IMR-90 (cell line): ENCODE results near the gene ZNF138. TPM values are rescaled to one million over a fixed set of nuclear protein-coding genes. Genes with fewer than 3 reads are reported as not detected.

Experiments
- ATAC-seq: fragments of 200-7000 bp; cut with Tn5 transposase; 2 replicates; pipeline ENCODE4 v1.9.1; 2020; ENCODE audit warnings: low read depth, mild to moderate bottlenecking, moderate library complexity
- BruUV-seq: library from RNA; stranded (reverse); fragments of 400-500 nt; replicated peaks from 2 replicates; lab custom pipeline; 2021; lab: Mats Ljungman, UMichigan
- CTCF ChIA-PET: fragments of 300-600 bp; formaldehyde crosslinking; extraction: SDS; loops from one replicate; lab custom pipeline; 2021; ENCODE audit warnings: antibody characterized with exemption; lab: Yijun Ruan, JAX
- POLR2A ChIA-PET: fragments of 300-600 bp; sonication (Branson Sonifier 250); formaldehyde crosslinking; loops from one replicate; lab custom pipeline; 2022; ENCODE audit warnings: antibody characterized with exemption; ENCODE audit not compliant: unreplicated experiment; lab: Charles Lee
- DNase-seq: peaks from one replicate; pipeline ENCODE4 v3.0.0; 2013
- H2AFZ ChIP-seq: replicated peaks from 2 replicates; pipeline ENCODE3; 2013; ENCODE audit warnings: low read length, mild to moderate bottlenecking; ENCODE audit not compliant: poor library complexity
- H2AK5ac ChIP-seq: 2 replicates; pipeline ENCODE4 v1.6.1; 2013; ENCODE audit warnings: low read depth, low read length, inconsistent platforms
- H2AK9ac ChIP-seq: replicated peaks from 2 replicates; pipeline ENCODE3; 2013; ENCODE audit warnings: mild to moderate bottlenecking, low read depth, low read length, moderate library complexity; ENCODE audit not compliant: poor library complexity
- H2BK120ac ChIP-seq: 2 replicates; pipeline ENCODE4 v1.6.1; 2013; ENCODE audit warnings: low read depth, low read length, inconsistent platforms
- H2BK15ac ChIP-seq: 3 replicates; pipeline ENCODE4 v1.6.1; 2013; ENCODE audit warnings: low read depth, low read length, inconsistent platforms
- H2BK20ac ChIP-seq: 2 replicates; pipeline ENCODE4 v1.6.1; 2013; ENCODE audit warnings: low read depth, mild to moderate bottlenecking, inconsistent platforms, low read length, moderate library complexity
- H2BK5ac ChIP-seq: 2 replicates; pipeline ENCODE4 v1.6.1; 2013; ENCODE audit warnings: mild to moderate bottlenecking, low read depth, low read length, inconsistent platforms; ENCODE audit not compliant: poor library complexity, severe bottlenecking
- H3K14ac ChIP-seq: replicated peaks from 2 replicates; pipeline ENCODE4 v1.6.1; 2013; ENCODE audit warnings: low read depth, low read length, inconsistent platforms
- H3K18ac ChIP-seq: 2 replicates; pipeline ENCODE4 v1.6.1; 2013; ENCODE audit warnings: low read depth, low read length, control low read depth
- H3K23ac ChIP-seq: 2 replicates; pipeline ENCODE4 v1.6.1; 2013; ENCODE audit warnings: low read depth, low read length, inconsistent platforms
- H3K27ac ChIP-seq: 2 replicates; pipeline ENCODE4 v1.5.1; 2013; ENCODE audit warnings: mild to moderate bottlenecking, control low read depth, low read length; ENCODE audit not compliant: insufficient read depth
- H3K27me3 ChIP-seq: 2 replicates; pipeline ENCODE4 v1.6.1; 2013; ENCODE audit warnings: low read length; ENCODE audit not compliant: control insufficient read depth, insufficient read depth
- H3K36me3 ChIP-seq: 2 replicates; pipeline ENCODE4 v1.6.1; 2013; ENCODE audit warnings: low read length, mixed read lengths; ENCODE audit not compliant: control insufficient read depth, insufficient read depth
- H3K4ac ChIP-seq: 2 replicates; pipeline ENCODE4 v1.6.1; 2013; ENCODE audit warnings: low read depth, low read length, inconsistent platforms
- H3K4me1 ChIP-seq: 2 replicates; pipeline ENCODE4 v1.6.1; 2013; ENCODE audit warnings: low read length, mixed read lengths; ENCODE audit not compliant: control insufficient read depth, insufficient read depth
- H3K4me2 ChIP-seq: 2 replicates; pipeline ENCODE4 v1.6.1; 2013; ENCODE audit warnings: low read depth, mild to moderate bottlenecking, control low read depth, low read length, moderate library complexity
- H3K4me3 ChIP-seq: 2 replicates; pipeline ENCODE4 v1.5.1; 2013; ENCODE audit warnings: low read depth, mild to moderate bottlenecking, control low read depth, low read length, moderate library complexity; ENCODE audit not compliant: insufficient read depth
- H3K56ac ChIP-seq: 2 replicates; pipeline ENCODE4 v1.6.1; 2013; ENCODE audit warnings: low read length, inconsistent platforms; ENCODE audit not compliant: insufficient read depth; ENCODE audit errors: extremely low read depth
- H3K79me1 ChIP-seq, 2 experiments: 2 replicates each; pipeline ENCODE4 v1.6.1; 2013; ENCODE audit warnings: low read length in 2 of 2, inconsistent platforms in 1 of 2, low read depth in 1 of 2
- H3K9ac ChIP-seq: 2 replicates; pipeline ENCODE4 v1.6.1; 2013; ENCODE audit warnings: low read depth, low read length, control low read depth
- H3K9me1 ChIP-seq: 2 replicates; pipeline ENCODE4 v1.6.1; 2013; ENCODE audit warnings: low read length, inconsistent platforms; ENCODE audit not compliant: insufficient read depth
- H3K9me3 ChIP-seq: 2 replicates; pipeline ENCODE4 v1.6.1; 2013; ENCODE audit warnings: low read length; ENCODE audit not compliant: control insufficient read depth, insufficient read depth
- H4K20me1 ChIP-seq: 2 replicates; pipeline ENCODE4 v1.6.1; 2013; ENCODE audit warnings: low read length, inconsistent platforms; ENCODE audit not compliant: insufficient read depth
- H4K5ac ChIP-seq: 2 replicates; pipeline ENCODE4 v1.6.1; 2013; ENCODE audit warnings: mild to moderate bottlenecking, low read depth, low read length, control low read depth
- H4K8ac ChIP-seq, 2 experiments: 2 replicates each; pipeline ENCODE4 v1.6.1; 2013; ENCODE audit warnings: low read depth in 2 of 2, low read length in 2 of 2, control low read depth in 1 of 2, inconsistent platforms in 1 of 2
- H4K91ac ChIP-seq: 2 replicates; pipeline ENCODE4 v1.6.1; 2013; ENCODE audit warnings: low read depth, low read length, inconsistent platforms; ENCODE audit not compliant: insufficient read depth
- BHLHE40 ChIP-seq: fragments of 150-350 bp; IDR thresholded peaks from 2 replicates; pipeline ENCODE4 v1.6.1; 2016; ENCODE audit warnings: mild to moderate bottlenecking, low read depth, low read length
- CHD1 ChIP-seq: IDR thresholded peaks from 2 replicates; pipeline ENCODE4 v1.6.1; 2012; ENCODE audit warnings: low read depth, low read length, improper control_type of control experiment
- CTCF ChIP-seq: conservative IDR thresholded peaks from 2 replicates; pipeline ENCODE4 v1.5.1; 2012; ENCODE audit warnings: mild to moderate bottlenecking, low read depth, low read length, improper control_type of control experiment
- ELK1 ChIP-seq: fragments of 150-350 bp; IDR thresholded peaks from 2 replicates; pipeline ENCODE4 v1.6.1; 2016; ENCODE audit warnings: low read depth, mild to moderate bottlenecking, low read length, moderate library complexity, borderline replicate concordance
- FOS ChIP-seq: fragments of 150-350 bp; IDR thresholded peaks from 2 replicates; pipeline ENCODE4 v1.6.1; 2016; ENCODE audit warnings: low read depth, low read length
- MAFK ChIP-seq: IDR thresholded peaks from 2 replicates; pipeline ENCODE4 v1.6.1; 2012; ENCODE audit warnings: low read depth, low read length, improper control_type of control experiment
- MXI1 ChIP-seq: IDR thresholded peaks from 2 replicates; pipeline ENCODE4 v1.6.1; 2012; ENCODE audit warnings: low read depth, mild to moderate bottlenecking, low read length, moderate library complexity, borderline replicate concordance
- NFE2L2 ChIP-seq: fragments of 150-350 bp; IDR thresholded peaks from 2 replicates; pipeline ENCODE4 v1.6.1; 2016; ENCODE audit warnings: low read depth, mild to moderate bottlenecking, low read length
- POLR2A ChIP-seq: IDR thresholded peaks from 2 replicates; pipeline ENCODE4 v1.6.1; 2012; ENCODE audit warnings: mild to moderate bottlenecking, low read depth, low read length
- RFX5 ChIP-seq: IDR thresholded peaks from 2 replicates; pipeline ENCODE4 v1.8.0; 2012; ENCODE audit warnings: low read depth, mild to moderate bottlenecking, low read length, moderate library complexity
- SMC3 ChIP-seq: fragments of 150-350 bp; IDR thresholded peaks from 2 replicates; pipeline ENCODE4 v1.6.1; 2016; ENCODE audit warnings: low read depth, mild to moderate bottlenecking, antibody characterized with exemption, low read length, moderate library complexity
- USF2 ChIP-seq: fragments of 150-350 bp; IDR thresholded peaks from 2 replicates; pipeline ENCODE4 v1.6.1; 2017; ENCODE audit warnings: mild to moderate bottlenecking, antibody characterized with exemption, low read length, low read depth
- WGBS, 2 experiments: methylation state at CpG; one replicate each; pipeline versions ENCODE4 v1.1.5 to v1.1.7; 2013; ENCODE audit warnings: missing lambda C conversion rate in 2 of 2; ENCODE audit not compliant: insufficient read length in 1 of 2; ENCODE audit errors: extremely low coverage in 2 of 2; 5-methylcytosine and 5-hydroxymethylcytosine counted together
- dilution Hi-C: fragments of 300-500 bp; cut with HindIII; formaldehyde crosslinking; loops from one replicate; pipeline ENCODE4 v1.14.3; 2018; ENCODE audit warnings: low sequenced_read_pairs; ENCODE audit not compliant: unreplicated experiment
- in situ Hi-C: fragments of 300-500 bp; cut with MboI; formaldehyde crosslinking; loops from 3 replicates; pipeline ENCODE4 v1.14.3; 2019; ENCODE audit warnings: low sequenced_read_pairs, inconsistent platforms, mixed read lengths
- intact Hi-C: fragments of 100-400 bp; cut with micrococcal nuclease; formaldehyde crosslinking; loops from 2 replicates; pipeline ENCODE4 v1.10.0; 2022
- polyA plus RNA-seq, 3 experiments: library from polyadenylated mRNA; depleted of rRNA; stranded (reverse); fragments of >200 nt; gene quantifications; 2 replicates each; pipeline ENCODE4 v1.2.3, GENCODE V29; 2012; ENCODE audit warnings: low replicate concordance in 1 of 3
- total RNA-seq: library from RNA; depleted of rRNA; stranded (reverse); fragments of >200 nt; gene quantifications from 2 replicates; pipeline ENCODE4 v1.2.3, GENCODE V29; 2012

The ZNF138 gene
- total and polyA plus RNA-seq, 2 of the 4 experiments (the other 2 are of a cell fraction) = 3.2 to 3.6 TPM

GRCh38 chr7:64849924-64850499, 55.8 kb downstream of the ZNF138 start:
- WGBS, 2 experiments = no CpG with 5 or more reads among the region's 7 CpGs
- Histone ChIP-seq H2AFZ (no peak overlapping the region), H3K4me1 (no peaks in the 10 kb centered on the region), H2AK9ac (no peak overlapping the region), H4K91ac (no peak overlapping the region), H2BK120ac (no peak overlapping the region), H3K4me3 (no peak overlapping the region), H4K5ac (no peak overlapping the region), H3K36me3 (no peaks in the 10 kb centered on the region), H3K4ac (no peak overlapping the region), H2AK5ac (no peak overlapping the region), H3K14ac (no peak overlapping the region), H4K8ac (no peak overlapping the region), H3K27ac (no peak overlapping the region), H3K4me2 (no peak overlapping the region), H2BK5ac (no peak overlapping the region), H2BK15ac (no peak overlapping the region), H3K9me1 (no peaks in the 10 kb centered on the region), H3K23ac (no peak overlapping the region), H3K56ac (no peak overlapping the region), H3K9ac (no peak overlapping the region), H2BK20ac (no peak overlapping the region), H4K20me1 (no peaks in the 10 kb centered on the region), H3K79me1 (no peaks in the 10 kb centered on the region), H3K9me3 (no peaks in the 10 kb centered on the region), H3K18ac (no peak overlapping the region), H3K27me3 (no peaks in the 10 kb centered on the region)
- intact Hi-C loops (no loop called here), dilution Hi-C loops (no loop called here), in situ Hi-C loops (no loop called here)
- ChIA-PET CTCF (no interaction called here), POLR2A (no interaction called here)
- BruUV-seq = no TSS peak
- no peak for TF ChIP-seq FOS
- no peak for TF ChIP-seq USF2
- TF ChIP-seq CTCF = no peak
- no peak for TF ChIP-seq SMC3
- TF ChIP-seq CHD1 = no peak
- no peak for TF ChIP-seq MXI1
- TF ChIP-seq RFX5 = no peak
- no peak for TF ChIP-seq BHLHE40
- no peak for TF ChIP-seq POLR2A
- TF ChIP-seq ELK1 = no peak
- no peak for TF ChIP-seq NFE2L2
- TF ChIP-seq MAFK = no peak
- DNase-seq (no peak), ATAC-seq (no peak)
